ENCODE results near the gene ADGRA1.

Gene ADGRA1

DNA sequence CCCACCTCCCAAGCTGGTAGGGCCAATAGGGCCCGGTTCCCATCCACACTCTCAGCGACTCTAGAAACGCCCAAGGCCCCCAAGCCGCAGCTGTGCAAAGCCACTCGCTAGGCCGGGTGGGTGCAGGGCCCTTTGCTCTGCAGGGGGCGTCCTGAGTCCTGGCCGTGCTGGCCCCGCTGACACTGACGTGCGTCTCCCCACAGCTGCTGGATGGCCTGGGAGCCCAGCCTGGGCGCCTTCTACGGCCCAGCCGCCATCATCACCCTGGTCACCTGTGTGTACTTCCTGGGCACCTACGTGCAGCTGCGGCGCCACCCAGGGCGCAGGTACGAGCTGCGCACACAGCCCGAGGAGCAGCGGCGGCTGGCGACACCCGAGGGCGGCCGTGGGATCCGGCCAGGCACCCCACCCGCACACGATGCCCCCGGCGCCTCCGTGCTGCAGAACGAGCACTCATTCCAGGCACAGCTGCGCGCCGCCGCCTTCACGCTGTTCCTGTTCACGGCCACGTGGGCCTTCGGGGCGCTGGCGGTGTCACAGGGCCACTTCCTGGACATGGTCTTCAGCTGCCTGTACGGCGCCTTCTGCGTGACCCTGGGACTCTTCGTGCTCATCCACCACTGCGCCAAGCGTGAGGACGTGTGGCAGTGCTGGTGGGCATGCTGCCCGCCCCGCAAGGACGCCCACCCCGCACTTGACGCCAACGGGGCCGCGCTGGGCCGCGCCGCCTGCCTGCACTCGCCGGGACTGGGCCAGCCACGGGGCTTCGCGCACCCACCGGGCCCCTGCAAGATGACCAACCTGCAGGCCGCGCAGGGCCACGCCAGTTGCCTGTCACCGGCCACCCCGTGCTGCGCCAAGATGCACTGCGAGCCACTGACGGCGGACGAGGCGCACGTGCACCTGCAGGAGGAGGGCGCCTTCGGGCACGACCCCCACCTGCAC is 40.7 kb downstream of the ADGRA1 start:
- TF ChIP-seq CEBPB (IDR thresholded peaks at IDR 0.05) (no peak), CREB1 (IDR thresholded peaks at IDR 0.05; ENCODE audit: low read depth) (no peak), TEAD4 (IDR thresholded peaks at IDR 0.05) (no peak), NFIC (IDR thresholded peaks at IDR 0.05) (no peak), EGR1 (IDR thresholded peaks at IDR 0.05) (no peak), ZBTB7A (IDR thresholded peaks at IDR 0.05; ENCODE audit: low read depth) (no peak), YY1 (IDR thresholded peaks at IDR 0.05; ENCODE audit: low read depth) (no peak), RAD21 (IDR thresholded peaks at IDR 0.05; ENCODE audit: low read depth) (no peak)
- TF ChIP-seq, protein P1, sequence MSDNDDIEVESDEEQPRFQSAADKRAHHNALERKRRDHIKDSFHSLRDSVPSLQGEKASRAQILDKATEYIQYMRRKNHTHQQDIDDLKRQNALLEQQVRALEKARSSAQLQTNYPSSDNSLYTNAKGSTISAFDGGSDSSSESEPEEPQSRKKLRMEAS (IDR thresholded peaks at IDR 0.05), result no peak

DNA sequence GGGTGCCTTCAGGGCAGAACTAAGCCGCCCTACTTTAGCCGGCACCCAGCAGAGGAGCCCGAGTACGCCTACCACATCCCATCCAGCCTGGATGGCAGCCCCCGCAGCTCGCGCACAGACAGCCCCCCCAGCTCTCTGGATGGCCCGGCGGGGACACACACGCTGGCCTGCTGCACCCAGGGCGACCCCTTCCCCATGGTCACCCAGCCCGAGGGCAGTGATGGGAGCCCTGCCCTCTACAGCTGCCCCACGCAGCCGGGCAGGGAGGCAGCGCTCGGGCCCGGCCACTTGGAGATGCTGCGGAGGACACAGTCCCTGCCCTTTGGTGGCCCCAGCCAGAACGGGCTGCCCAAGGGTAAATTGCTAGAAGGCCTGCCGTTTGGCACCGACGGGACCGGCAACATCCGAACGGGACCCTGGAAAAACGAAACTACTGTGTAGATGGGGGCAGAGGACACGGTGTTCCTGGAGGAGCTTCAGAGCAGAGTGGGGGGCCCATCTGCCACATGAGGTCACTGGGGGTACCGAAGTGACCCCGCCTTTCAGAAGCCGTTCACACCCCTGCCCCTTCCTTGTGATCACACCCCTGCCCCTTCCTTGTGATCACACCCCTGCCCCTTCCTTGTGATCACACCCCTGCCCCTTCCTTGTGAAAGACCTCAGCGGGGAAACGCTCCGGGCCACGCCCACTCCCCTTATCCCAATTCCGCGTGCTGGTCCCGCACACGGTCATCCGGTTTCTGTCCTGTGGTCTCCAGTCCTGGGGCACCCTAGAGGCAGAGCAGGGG is 41.5 kb downstream of the ADGRA1 start:
- TF ChIP-seq, protein P2, sequence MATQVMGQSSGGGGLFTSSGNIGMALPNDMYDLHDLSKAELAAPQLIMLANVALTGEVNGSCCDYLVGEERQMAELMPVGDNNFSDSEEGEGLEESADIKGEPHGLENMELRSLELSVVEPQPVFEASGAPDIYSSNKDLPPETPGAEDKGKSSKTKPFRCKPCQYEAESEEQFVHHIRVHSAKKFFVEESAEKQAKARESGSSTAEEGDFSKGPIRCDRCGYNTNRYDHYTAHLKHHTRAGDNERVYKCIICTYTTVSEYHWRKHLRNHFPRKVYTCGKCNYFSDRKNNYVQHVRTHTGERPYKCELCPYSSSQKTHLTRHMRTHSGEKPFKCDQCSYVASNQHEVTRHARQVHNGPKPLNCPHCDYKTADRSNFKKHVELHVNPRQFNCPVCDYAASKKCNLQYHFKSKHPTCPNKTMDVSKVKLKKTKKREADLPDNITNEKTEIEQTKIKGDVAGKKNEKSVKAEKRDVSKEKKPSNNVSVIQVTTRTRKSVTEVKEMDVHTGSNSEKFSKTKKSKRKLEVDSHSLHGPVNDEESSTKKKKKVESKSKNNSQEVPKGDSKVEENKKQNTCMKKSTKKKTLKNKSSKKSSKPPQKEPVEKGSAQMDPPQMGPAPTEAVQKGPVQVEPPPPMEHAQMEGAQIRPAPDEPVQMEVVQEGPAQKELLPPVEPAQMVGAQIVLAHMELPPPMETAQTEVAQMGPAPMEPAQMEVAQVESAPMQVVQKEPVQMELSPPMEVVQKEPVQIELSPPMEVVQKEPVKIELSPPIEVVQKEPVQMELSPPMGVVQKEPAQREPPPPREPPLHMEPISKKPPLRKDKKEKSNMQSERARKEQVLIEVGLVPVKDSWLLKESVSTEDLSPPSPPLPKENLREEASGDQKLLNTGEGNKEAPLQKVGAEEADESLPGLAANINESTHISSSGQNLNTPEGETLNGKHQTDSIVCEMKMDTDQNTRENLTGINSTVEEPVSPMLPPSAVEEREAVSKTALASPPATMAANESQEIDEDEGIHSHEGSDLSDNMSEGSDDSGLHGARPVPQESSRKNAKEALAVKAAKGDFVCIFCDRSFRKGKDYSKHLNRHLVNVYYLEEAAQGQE (IDR thresholded peaks at IDR 0.05; ENCODE audit: low read depth), result no peak
- no peak for TF ChIP-seq ZBTB7A (IDR thresholded peaks at IDR 0.05; ENCODE audit: low read depth)
- TF ChIP-seq, protein P3, sequence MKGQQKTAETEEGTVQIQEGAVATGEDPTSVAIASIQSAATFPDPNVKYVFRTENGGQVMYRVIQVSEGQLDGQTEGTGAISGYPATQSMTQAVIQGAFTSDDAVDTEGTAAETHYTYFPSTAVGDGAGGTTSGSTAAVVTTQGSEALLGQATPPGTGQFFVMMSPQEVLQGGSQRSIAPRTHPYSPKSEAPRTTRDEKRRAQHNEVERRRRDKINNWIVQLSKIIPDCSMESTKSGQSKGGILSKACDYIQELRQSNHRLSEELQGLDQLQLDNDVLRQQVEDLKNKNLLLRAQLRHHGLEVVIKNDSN (IDR thresholded peaks at IDR 0.05), result no peak
- TF ChIP-seq EP300 (IDR thresholded peaks at IDR 0.05; ENCODE audit: borderline replicate concordance), result no peak
- no peak for TF ChIP-seq CREB1 (IDR thresholded peaks at IDR 0.05; ENCODE audit: low read depth)

DNA sequence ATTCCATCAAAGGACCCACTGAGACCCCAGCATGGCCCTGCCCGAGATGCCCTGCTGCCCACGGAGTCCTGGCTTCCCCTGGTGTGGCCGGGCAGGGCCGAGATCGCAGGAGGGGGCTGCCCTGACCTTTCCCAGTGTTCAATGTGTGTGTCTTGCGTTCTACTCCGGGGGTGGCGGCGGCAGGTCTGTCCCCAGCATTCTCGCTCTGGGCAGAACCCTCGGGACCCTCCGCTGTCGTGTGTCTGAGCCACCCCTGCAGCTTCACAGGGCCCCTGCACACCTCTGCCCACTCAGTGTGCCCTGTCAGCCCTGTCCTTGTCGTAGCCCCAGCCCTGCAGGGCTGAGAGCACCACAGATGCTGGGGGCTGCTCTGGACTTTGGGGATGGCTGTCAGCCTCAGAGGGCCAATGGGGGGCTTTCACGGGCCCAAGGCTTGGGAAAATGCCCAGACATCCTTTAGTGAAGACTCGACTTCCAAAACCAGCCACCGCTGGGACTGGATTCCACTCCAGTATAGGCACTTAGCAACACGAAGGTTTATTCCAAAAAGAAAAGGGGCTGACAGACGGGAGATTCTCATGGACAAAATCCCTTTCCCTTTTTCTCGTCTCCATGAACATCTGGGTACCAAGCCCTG is 42.3 kb downstream of the ADGRA1 start:
- TF ChIP-seq TEAD4 (IDR thresholded peaks at IDR 0.05) (no peak), CEBPB (IDR thresholded peaks at IDR 0.05) (no peak), CREB1 (IDR thresholded peaks at IDR 0.05; ENCODE audit: low read depth) (no peak), ZBTB7A (IDR thresholded peaks at IDR 0.05; ENCODE audit: low read depth) (no peak), YY1 (IDR thresholded peaks at IDR 0.05; ENCODE audit: low read depth) (no peak)

DNA sequence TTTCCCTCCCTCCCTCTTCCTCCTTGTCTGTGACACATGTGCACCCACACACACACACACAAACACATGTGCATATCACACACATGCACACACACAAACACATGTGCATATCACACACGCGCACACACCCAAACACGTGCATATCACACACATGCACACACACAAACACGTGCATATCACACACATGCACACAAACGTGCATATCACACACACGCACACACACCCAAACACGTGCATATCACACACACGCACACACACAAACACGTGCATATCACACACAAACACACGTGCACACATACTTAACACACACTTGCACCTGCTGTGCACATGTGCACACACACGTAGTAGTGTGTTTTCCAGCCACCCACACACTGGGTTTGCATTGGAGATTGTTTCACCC is 42.9 kb downstream of the ADGRA1 start:
- TF ChIP-seq, protein P2 (IDR thresholded peaks at IDR 0.05; ENCODE audit: low read depth), result no peak
- TF ChIP-seq FOXM1 (IDR thresholded peaks at IDR 0.05; ENCODE audit: borderline replicate concordance, low read depth) (no peak), YY1 (IDR thresholded peaks at IDR 0.05; ENCODE audit: low read depth) (no peak), TEAD4 (IDR thresholded peaks at IDR 0.05) (no peak), RAD21 (IDR thresholded peaks at IDR 0.05; ENCODE audit: low read depth) (no peak), EP300 (IDR thresholded peaks at IDR 0.05; ENCODE audit: borderline replicate concordance) (no peak), EGR1 (IDR thresholded peaks at IDR 0.05) (no peak), ZBTB7A (IDR thresholded peaks at IDR 0.05; ENCODE audit: low read depth) (no peak), CEBPB (IDR thresholded peaks at IDR 0.05) (no peak), NFIC (IDR thresholded peaks at IDR 0.05) (no peak), CREB1 (IDR thresholded peaks at IDR 0.05; ENCODE audit: low read depth) (no peak), TCF12 (IDR thresholded peaks at IDR 0.05; ENCODE audit: low read depth) (no peak)
- TF ChIP-seq, protein P1 (IDR thresholded peaks at IDR 0.05), result no peak
- TF ChIP-seq, protein P3 (IDR thresholded peaks at IDR 0.05), result no peak

DNA sequence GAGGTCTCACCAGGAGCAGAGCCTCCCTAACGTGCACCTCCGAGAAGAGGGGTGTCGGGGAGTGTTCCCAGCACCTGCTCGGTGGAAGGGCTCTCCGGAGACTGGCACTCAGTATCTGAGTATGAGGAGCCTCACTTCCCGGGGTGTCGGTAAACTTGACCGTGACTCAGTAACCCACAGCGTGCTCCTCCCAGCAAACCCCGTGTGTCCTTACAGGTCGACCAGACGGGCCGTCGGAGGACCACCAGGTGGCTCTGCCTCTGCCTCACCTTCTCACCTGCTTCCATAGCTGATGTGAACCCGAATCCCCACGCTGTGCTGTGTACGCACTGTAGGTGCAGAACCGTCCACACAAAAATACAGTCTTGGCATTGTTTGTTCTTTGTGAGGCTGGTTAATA is 43.3 kb downstream of the ADGRA1 start:
- no peak for TF ChIP-seq YY1 (IDR thresholded peaks at IDR 0.05; ENCODE audit: low read depth)
- TF ChIP-seq NFIC (IDR thresholded peaks at IDR 0.05), result no peak
- TF ChIP-seq, protein P3 (IDR thresholded peaks at IDR 0.05), result no peak
